GM12878 (cell line): Measurements from ENCODE around the gene ARHGEF10L. TPM values are rescaled to one million over a fixed set of nuclear protein-coding genes. Genes with fewer than 3 reads are reported as not detected.

Experiments used
- ATAC-seq: fragments of 200-7000 bp; cut with Tn5 transposase; 3 replicates; pipeline ENCODE4 v1.9.1; 2020; ENCODE audit warnings: mild to moderate bottlenecking, moderate library complexity
- BruUV-seq: library from RNA; stranded (reverse); fragments of 400-500 nt; replicated peaks from 2 replicates; lab custom pipeline; 2021; lab: Mats Ljungman, UMichigan
- CTCF ChIA-PET: fragments of 300-600 bp; sonication (Branson Sonifier 250); formaldehyde crosslinking; extraction: SDS; loops from one replicate; lab custom pipeline; 2021; ENCODE audit warnings: inconsistent platforms; lab: Yijun Ruan, JAX
- POLR2A ChIA-PET: fragments of 350-600 bp; formaldehyde crosslinking; extraction: SDS; loops from one replicate; lab custom pipeline; 2021; ENCODE audit warnings: inconsistent platforms; lab: Charles Lee
- RAD21 ChIA-PET: fragments of 300-600 bp; sonication (Branson Sonifier 250); formaldehyde crosslinking; loops from one replicate; lab custom pipeline; 2023; ENCODE audit warnings: antibody characterized with exemption; ENCODE audit not compliant: unreplicated experiment; lab: Charles Lee
- SMC1A ChIA-PET: fragments of 300-600 bp; sonication (Branson Sonifier 250); formaldehyde crosslinking; loops from one replicate; lab custom pipeline; 2023; ENCODE audit not compliant: unreplicated experiment, uncharacterized antibody; lab: Charles Lee
- DNase-seq: peaks from one replicate; pipeline ENCODE4 v3.0.0-alpha.2; 2011; ENCODE audit warnings: low read depth, low spot score
- FAIRE-seq: peaks from 3 replicates; lab custom pipeline; 2011; peaks lifted over from hg19 to GRCh38; lab: Jason Lieb, UNC
- H2AFZ ChIP-seq: 2 replicates; pipeline ENCODE4 v1.6.0; 2011; ENCODE audit warnings: low read depth, low read length, control low read depth; ENCODE audit not compliant: control insufficient read depth
- H3K27ac ChIP-seq: 2 replicates; pipeline ENCODE4 v1.5.1; 2011; ENCODE audit warnings: control low read depth; ENCODE audit not compliant: control insufficient read depth, insufficient read depth
- H3K27me3 ChIP-seq, 2 experiments: replicated peaks in 1 of 2; 2 replicates each; pipeline versions ENCODE4 v1.6.0 to v1.6.1; 2011; ENCODE audit warnings: low read length in 1 of 2; ENCODE audit not compliant: control insufficient read depth in 2 of 2, insufficient read depth in 2 of 2
- H3K36me3 ChIP-seq, 2 experiments: 2 replicates each; pipeline ENCODE4 v1.5.1; 2011; ENCODE audit warnings: low read length in 1 of 2; ENCODE audit not compliant: control insufficient read depth in 2 of 2, insufficient read depth in 2 of 2
- H3K4me1 ChIP-seq: 2 replicates; pipeline ENCODE4 v1.6.1; 2011; ENCODE audit warnings: mild to moderate bottlenecking, low read length, moderate library complexity, mixed read lengths; ENCODE audit not compliant: control insufficient read depth, insufficient read depth
- H3K4me2 ChIP-seq: 2 replicates; pipeline ENCODE4 v1.6.0; 2011; ENCODE audit warnings: control low read depth; ENCODE audit not compliant: control insufficient read depth, insufficient read depth
- H3K4me3 ChIP-seq: fragments of 200-600 bp; sonication (generic); 2 replicates; pipeline ENCODE4 v1.5.1; 2016
- H3K79me2 ChIP-seq: 2 replicates; pipeline ENCODE4 v1.6.0; 2011; ENCODE audit warnings: low read length; ENCODE audit not compliant: control insufficient read depth, insufficient read depth
- H3K9ac ChIP-seq: 2 replicates; pipeline ENCODE4 v1.8.0; 2011; ENCODE audit warnings: low read length, control low read depth, mixed read lengths; ENCODE audit not compliant: control insufficient read depth, insufficient read depth
- H3K9me3 ChIP-seq: replicated peaks from 3 replicates; pipeline ENCODE4 v1.5.1; 2011; ENCODE audit warnings: mild to moderate bottlenecking, low read length; ENCODE audit not compliant: control insufficient read depth, insufficient read depth
- H4K20me1 ChIP-seq: 2 replicates; pipeline ENCODE4 v1.6.0; 2011; ENCODE audit not compliant: control insufficient read depth, insufficient read depth
- BACH1 ChIP-seq: fragments of 450-650 bp; IDR thresholded peaks from 2 replicates; pipeline ENCODE4 v1.6.1; 2017; ENCODE audit warnings: mild to moderate bottlenecking, borderline replicate concordance
- CHD2 ChIP-seq: IDR thresholded peaks from 2 replicates; pipeline ENCODE4 v1.6.1; 2011; ENCODE audit warnings: low read depth, low read length, improper control_type of control experiment, borderline replicate concordance
- EED ChIP-seq: sonication (generic); IDR thresholded peaks from 2 replicates; pipeline ENCODE4 v1.6.1; 2016; ENCODE audit warnings: antibody characterized with exemption, low read depth
- EGR1 ChIP-seq, 2 experiments: IDR thresholded peaks; 1 replicate in 1 of 2; 2 replicates in 1 of 2; pipeline ENCODE4 v1.6.1; 2011 to 2012; ENCODE audit warnings: low read depth in 2 of 2, low read length in 2 of 2, borderline replicate concordance in 1 of 2, mild to moderate bottlenecking in 1 of 2, moderate library complexity in 1 of 2
- FOS ChIP-seq: IDR thresholded peaks from 3 replicates; pipeline ENCODE4 v1.6.1; 2011; ENCODE audit warnings: borderline replicate concordance; ENCODE audit not compliant: insufficient read length; ENCODE audit errors: extremely low read depth
- FOXM1 ChIP-seq: IDR thresholded peaks from 2 replicates; pipeline ENCODE4 v1.6.1; 2012; ENCODE audit warnings: low read depth, mild to moderate bottlenecking, inconsistent platforms, low read length, moderate library complexity
- HDAC2 ChIP-seq: fragments of 200-600 bp; sonication (generic); IDR thresholded peaks from 2 replicates; pipeline ENCODE4 v1.6.1; 2017
- HDGF ChIP-seq: fragments of 450-650 bp; IDR thresholded peaks from 2 replicates; pipeline ENCODE4 v1.6.1; 2016; ENCODE audit warnings: antibody characterized with exemption
- LARP7 ChIP-seq: fragments of 450-650 bp; IDR thresholded peaks from 2 replicates; pipeline ENCODE4 v1.6.1; 2017; ENCODE audit warnings: mild to moderate bottlenecking
- NFYA ChIP-seq: IDR thresholded peaks from 2 replicates; pipeline ENCODE4 v1.6.1; 2011; ENCODE audit warnings: low read depth, mild to moderate bottlenecking, low read length, improper control_type of control experiment, borderline replicate concordance
- SMC3 ChIP-seq: IDR thresholded peaks from 2 replicates; pipeline ENCODE4 v1.6.1; 2011; ENCODE audit warnings: low read length, improper control_type of control experiment, borderline replicate concordance
- SREBF2 ChIP-seq: IDR thresholded peaks from 2 replicates; pipeline ENCODE4 v1.6.1; 2012; ENCODE audit warnings: mild to moderate bottlenecking, low read length
- ZNF217 ChIP-seq: fragments of 450-650 bp; IDR thresholded peaks from 2 replicates; pipeline ENCODE4 v1.6.1; 2017; ENCODE audit warnings: antibody characterized with exemption, mild to moderate bottlenecking
- WGBS: methylation state at CpG from one replicate; pipeline ENCODE4 v1.1.6; 2016; ENCODE audit warnings: low lambda C conversion rate; ENCODE audit not compliant: insufficient replicate concordance, insufficient coverage; ENCODE audit errors: missing lambda C conversion rate; 5-methylcytosine and 5-hydroxymethylcytosine counted together
- in situ Hi-C: fragments of 300-500 bp; cut with MboI; formaldehyde crosslinking; loops from 9 replicates; pipeline ENCODE4 v1.14.3; 2018; ENCODE audit warnings: mixed read lengths
- intact Hi-C: fragments of 100-400 bp; cut with micrococcal nuclease; formaldehyde crosslinking; loops from one replicate; pipeline ENCODE4 v1.14.2; 2022; ENCODE audit not compliant: unreplicated experiment
- polyA plus RNA-seq, 11 experiments: library from polyadenylated mRNA; depleted of rRNA in 4 of 11; unstranded in 6 of 11; stranded (reverse) in 5 of 11; fragments of >200 nt; fragmentation: Nextera tagmentation in 4 of 11; fragmentation: Illumina TruSeq in 1 of 11; extraction: Ambion mirVana in 4 of 11; extraction: Trizol in 1 of 11; gene quantifications; 1 replicate in 1 of 11; 2 replicates in 10 of 11; pipeline versions ENCODE4 v1.2.1 to v1.2.3, GENCODE V29; 2011 to 2016; ENCODE audit warnings: inconsistent platforms in 2 of 11, missing spikeins in 2 of 11, low read depth in 1 of 11
- total RNA-seq, 4 experiments: library from RNA; depleted of rRNA in 3 of 4; stranded (reverse); fragments of >200 nt in 3 of 4; fragmentation: Illumina TruSeq in 1 of 4; extraction: Trizol in 1 of 4; gene quantifications; 2 replicates each; pipeline versions ENCODE4 v1.2.1 to v1.2.3, GENCODE V29; 2013 to 2021
- TF ChIP-seq, protein P1 (sequence below): fragments of 450-650 bp; IDR thresholded peaks from 2 replicates; pipeline ENCODE4 v1.6.1; 2017; ENCODE audit warnings: mild to moderate bottlenecking, moderate library complexity
- TF ChIP-seq, protein P2 (sequence below): fragments of 450-650 bp; IDR thresholded peaks from 2 replicates; pipeline ENCODE4 v1.6.1; 2018; ENCODE audit warnings: borderline replicate concordance, mild to moderate bottlenecking; ENCODE audit not compliant: partially characterized antibody
- TF ChIP-seq, protein P3 (sequence below): fragments of 450-650 bp; IDR thresholded peaks from 2 replicates; pipeline ENCODE4 v1.6.1; 2018; ENCODE audit warnings: mild to moderate bottlenecking, low read depth, moderate library complexity; ENCODE audit not compliant: partially characterized antibody

Gene ARHGEF10L
- total and polyA plus RNA-seq, 10 of the 15 experiments (the other 5 are each of a cell fraction or from before 2014, with no cell fraction given), result 0.05 to 0.94 (median 0.28) TPM; not detected in 2

DNA sequence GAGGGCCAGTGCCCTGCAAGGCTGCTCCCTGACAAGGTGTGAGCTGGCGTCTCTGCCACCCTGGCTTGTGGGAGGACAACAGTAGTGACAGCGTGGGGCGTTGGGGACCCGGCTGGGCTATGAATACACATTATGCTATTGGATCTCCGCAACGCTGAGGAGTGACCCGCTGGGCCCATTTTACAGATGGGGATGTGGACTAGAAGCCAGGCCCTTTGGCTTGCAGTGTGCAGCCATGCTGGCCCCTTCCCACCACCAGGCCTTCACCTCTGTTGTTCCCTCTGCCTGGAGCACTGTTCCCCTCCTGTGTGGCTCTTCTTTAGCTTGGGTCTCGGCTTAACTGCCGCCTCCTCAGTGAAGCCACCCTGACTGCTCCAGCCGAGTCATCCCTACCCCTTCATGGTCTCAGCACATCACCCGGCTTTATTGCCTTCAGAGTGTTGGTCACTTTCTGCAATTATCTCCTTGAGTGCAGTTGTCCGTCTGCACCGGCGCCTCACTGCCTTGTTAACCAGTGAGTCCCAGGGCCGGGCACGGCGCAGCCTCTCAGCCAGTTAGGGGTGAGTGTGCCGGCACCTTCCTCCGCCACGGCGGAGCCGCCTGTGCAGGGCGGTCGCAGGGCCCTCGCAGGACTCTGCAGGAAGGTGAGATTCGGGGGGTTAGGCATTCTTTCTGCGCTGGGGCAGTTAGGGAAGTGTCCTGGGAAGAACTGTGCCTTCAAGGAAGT is 131.3 kb downstream of the ARHGEF10L start:
- no peak overlapping the region for H3K9ac ChIP-seq
- ChIA-PET RAD21 (no interaction called here), CTCF (interaction anchor here (1.6 kb wide), 1 partner anchor 10 kb away, joined by 6 read pairs; no protein-coding TSS in a partner anchor), SMC1A (no interaction called here), POLR2A (no interaction called here)
- no peaks in the 10 kb centered on the region for H3K27me3 ChIP-seq
- 59% methylated on average over 26 of the region's 27 CpGs for WGBS
- intact Hi-C loops (no loop called here), in situ Hi-C loops (no loop called here)
- no peaks in the 10 kb centered on the region for H3K4me1 ChIP-seq
- no peak overlapping the region for H2AFZ ChIP-seq
- no peak for FAIRE-seq
- H3K27ac ChIP-seq, result no peak overlapping the region
- no peaks in the 10 kb centered on the region for H3K79me2 ChIP-seq
- TF ChIP-seq LARP7 (no peak), BACH1 (no peak), ZNF217 (no peak), HDAC2 (no peak), FOXM1 (no peak), NFYA (no peak), SREBF2 (no peak), EED (no peak), SMC3 (no peak), HDGF (no peak), CHD2 (no peak), EGR1 (IDR thresholded peaks at IDR 0.05; ENCODE audit: borderline replicate concordance in 1 of 2, low read depth in 2 of 2, low read length in 2 of 2) (no peak), FOS (no peak)
- TF ChIP-seq, protein P1, sequence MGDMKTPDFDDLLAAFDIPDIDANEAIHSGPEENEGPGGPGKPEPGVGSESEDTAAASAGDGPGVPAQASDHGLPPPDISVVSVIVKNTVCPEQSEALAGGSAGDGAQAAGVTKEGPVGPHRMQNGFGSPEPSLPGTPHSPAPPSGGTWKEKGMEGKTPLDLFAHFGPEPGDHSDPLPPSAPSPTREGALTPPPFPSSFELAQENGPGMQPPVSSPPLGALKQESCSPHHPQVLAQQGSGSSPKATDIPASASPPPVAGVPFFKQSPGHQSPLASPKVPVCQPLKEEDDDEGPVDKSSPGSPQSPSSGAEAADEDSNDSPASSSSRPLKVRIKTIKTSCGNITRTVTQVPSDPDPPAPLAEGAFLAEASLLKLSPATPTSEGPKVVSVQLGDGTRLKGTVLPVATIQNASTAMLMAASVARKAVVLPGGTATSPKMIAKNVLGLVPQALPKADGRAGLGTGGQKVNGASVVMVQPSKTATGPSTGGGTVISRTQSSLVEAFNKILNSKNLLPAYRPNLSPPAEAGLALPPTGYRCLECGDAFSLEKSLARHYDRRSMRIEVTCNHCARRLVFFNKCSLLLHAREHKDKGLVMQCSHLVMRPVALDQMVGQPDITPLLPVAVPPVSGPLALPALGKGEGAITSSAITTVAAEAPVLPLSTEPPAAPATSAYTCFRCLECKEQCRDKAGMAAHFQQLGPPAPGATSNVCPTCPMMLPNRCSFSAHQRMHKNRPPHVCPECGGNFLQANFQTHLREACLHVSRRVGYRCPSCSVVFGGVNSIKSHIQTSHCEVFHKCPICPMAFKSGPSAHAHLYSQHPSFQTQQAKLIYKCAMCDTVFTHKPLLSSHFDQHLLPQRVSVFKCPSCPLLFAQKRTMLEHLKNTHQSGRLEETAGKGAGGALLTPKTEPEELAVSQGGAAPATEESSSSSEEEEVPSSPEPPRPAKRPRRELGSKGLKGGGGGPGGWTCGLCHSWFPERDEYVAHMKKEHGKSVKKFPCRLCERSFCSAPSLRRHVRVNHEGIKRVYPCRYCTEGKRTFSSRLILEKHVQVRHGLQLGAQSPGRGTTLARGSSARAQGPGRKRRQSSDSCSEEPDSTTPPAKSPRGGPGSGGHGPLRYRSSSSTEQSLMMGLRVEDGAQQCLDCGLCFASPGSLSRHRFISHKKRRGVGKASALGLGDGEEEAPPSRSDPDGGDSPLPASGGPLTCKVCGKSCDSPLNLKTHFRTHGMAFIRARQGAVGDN, result no peak
- TF ChIP-seq, protein P2, sequence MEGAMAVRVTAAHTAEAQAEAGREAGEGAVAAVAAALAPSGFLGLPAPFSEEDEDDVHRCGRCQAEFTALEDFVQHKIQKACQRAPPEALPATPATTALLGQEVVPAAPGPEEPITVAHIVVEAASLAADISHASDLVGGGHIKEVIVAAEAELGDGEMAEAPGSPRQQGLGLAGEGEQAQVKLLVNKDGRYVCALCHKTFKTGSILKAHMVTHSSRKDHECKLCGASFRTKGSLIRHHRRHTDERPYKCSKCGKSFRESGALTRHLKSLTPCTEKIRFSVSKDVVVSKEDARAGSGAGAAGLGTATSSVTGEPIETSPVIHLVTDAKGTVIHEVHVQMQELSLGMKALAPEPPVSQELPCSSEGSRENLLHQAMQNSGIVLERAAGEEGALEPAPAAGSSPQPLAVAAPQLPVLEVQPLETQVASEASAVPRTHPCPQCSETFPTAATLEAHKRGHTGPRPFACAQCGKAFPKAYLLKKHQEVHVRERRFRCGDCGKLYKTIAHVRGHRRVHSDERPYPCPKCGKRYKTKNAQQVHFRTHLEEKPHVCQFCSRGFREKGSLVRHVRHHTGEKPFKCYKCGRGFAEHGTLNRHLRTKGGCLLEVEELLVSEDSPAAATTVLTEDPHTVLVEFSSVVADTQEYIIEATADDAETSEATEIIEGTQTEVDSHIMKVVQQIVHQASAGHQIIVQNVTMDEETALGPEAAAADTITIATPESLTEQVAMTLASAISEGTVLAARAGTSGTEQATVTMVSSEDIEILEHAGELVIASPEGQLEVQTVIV, result no peak
- TF ChIP-seq, protein P3, sequence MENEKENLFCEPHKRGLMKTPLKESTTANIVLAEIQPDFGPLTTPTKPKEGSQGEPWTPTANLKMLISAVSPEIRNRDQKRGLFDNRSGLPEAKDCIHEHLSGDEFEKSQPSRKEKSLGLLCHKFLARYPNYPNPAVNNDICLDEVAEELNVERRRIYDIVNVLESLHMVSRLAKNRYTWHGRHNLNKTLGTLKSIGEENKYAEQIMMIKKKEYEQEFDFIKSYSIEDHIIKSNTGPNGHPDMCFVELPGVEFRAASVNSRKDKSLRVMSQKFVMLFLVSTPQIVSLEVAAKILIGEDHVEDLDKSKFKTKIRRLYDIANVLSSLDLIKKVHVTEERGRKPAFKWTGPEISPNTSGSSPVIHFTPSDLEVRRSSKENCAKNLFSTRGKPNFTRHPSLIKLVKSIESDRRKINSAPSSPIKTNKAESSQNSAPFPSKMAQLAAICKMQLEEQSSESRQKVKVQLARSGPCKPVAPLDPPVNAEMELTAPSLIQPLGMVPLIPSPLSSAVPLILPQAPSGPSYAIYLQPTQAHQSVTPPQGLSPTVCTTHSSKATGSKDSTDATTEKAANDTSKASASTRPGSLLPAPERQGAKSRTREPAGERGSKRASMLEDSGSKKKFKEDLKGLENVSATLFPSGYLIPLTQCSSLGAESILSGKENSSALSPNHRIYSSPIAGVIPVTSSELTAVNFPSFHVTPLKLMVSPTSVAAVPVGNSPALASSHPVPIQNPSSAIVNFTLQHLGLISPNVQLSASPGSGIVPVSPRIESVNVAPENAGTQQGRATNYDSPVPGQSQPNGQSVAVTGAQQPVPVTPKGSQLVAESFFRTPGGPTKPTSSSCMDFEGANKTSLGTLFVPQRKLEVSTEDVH, result no peak
- H3K4me3 ChIP-seq, result no peak overlapping the region
- H3K4me2 ChIP-seq, result no peak overlapping the region
- no peak for ATAC-seq
- H3K9me3 ChIP-seq, result no peaks in the 10 kb centered on the region
- no peaks in the 10 kb centered on the region for H4K20me1 ChIP-seq
- DNase-seq, result no peak
- H3K36me3 ChIP-seq, result no peaks in the 10 kb centered on the region
- BruUV-seq, result no TSS peak
